22Rv1 (cell line): Measurements from ENCODE around the gene SPX.

Source experiments
- H3K27ac ChIP-seq: fragments of 450-650 bp; 2 replicates; pipeline ENCODE4 v1.5.1; 2017
- ZFX ChIP-seq: fragments of 450-650 bp; IDR thresholded peaks from 2 replicates; pipeline ENCODE4 v1.6.1; 2017; ENCODE audit warnings: antibody characterized with exemption, borderline replicate concordance
- TF ChIP-seq, protein P1 (sequence below): fragments of 450-650 bp; IDR thresholded peaks from 2 replicates; pipeline ENCODE4 v1.5.1; 2017; ENCODE audit warnings: mild to moderate bottlenecking

Gene SPX

DNA sequence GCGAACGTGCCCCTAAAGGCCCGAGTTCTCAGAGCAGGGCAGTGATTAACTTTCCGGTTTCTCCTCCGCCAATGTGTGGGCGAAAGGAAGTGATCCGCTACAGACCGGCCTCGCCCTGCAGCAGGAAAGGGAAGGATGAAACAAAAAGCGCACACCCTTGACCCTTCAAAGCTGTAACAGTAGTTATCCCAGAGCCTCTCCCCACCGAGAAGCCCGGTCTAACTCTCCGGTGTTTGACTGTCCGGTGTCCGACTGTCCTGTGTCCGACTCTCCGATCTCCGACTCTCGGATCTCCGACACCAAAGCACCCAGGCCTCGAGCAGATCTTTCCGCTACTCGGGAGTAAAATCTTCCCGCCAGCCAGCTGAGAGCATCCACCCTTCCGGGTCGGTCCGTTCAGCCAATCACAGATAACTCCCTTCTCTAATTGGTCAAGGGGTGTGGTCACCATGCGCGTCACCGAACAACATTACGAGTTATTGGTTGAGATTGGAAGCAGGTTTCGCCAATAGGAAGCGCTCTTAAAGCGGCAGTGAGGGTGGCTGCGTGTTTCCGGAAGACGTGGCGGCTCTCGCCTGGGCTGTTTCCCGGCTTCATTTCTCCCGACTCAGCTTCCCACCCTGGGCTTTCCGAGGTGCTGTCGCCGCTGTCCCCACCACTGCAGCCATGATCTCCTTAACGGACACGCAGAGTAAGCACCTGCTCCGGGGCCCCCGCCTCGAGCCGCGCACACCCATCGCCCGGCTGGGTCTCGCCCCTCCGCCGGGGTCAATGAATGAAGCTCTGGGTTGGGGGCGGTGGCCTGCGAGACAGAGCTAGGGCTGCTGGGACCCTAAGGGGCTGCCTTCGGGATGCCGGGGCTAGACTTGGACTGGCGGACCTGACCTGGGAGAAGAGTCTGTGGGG lies 24.6 kb upstream of the SPX start, which contains the start of the genes GOLT1B and RECQL:
GOLT1B (plus strand) TSS at position 532 of the 906 bp plus-strand sequence; CDS start at position 667, 135 bp downstream.
RECQL (minus strand) TSS at position 378 of the 906 bp plus-strand sequence. CDS start 2,065 bp downstream, outside the sequence.
- TF ChIP-seq, protein P1, sequence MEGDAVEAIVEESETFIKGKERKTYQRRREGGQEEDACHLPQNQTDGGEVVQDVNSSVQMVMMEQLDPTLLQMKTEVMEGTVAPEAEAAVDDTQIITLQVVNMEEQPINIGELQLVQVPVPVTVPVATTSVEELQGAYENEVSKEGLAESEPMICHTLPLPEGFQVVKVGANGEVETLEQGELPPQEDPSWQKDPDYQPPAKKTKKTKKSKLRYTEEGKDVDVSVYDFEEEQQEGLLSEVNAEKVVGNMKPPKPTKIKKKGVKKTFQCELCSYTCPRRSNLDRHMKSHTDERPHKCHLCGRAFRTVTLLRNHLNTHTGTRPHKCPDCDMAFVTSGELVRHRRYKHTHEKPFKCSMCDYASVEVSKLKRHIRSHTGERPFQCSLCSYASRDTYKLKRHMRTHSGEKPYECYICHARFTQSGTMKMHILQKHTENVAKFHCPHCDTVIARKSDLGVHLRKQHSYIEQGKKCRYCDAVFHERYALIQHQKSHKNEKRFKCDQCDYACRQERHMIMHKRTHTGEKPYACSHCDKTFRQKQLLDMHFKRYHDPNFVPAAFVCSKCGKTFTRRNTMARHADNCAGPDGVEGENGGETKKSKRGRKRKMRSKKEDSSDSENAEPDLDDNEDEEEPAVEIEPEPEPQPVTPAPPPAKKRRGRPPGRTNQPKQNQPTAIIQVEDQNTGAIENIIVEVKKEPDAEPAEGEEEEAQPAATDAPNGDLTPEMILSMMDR: no peak
- TF ChIP-seq ZFX: no peak
- peak within 1 kb of the TSS; percentile 64 for H3K27ac ChIP-seq

DNA sequence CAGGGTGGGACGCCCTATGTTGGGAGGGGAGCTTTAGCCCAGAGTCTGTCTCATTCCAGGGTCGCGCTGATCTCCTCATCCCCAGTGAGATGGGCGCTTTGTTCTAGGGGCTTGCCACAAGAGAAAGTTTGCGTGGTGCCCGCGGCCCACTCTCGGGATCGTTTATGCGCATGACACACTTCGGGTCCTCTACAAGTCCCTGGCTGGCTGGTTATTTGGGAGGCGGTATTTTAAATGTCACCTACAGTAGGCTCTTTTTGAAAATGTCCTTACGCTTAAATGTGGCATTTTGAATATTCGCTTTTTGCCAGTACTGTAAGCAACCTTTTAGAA lies 24.0 kb upstream of the SPX start:
- H3K27ac ChIP-seq: peak overlapping the region; percentile 64
- TF ChIP-seq, protein P1: no peak
- no peak for TF ChIP-seq ZFX

GRCh38 chr12:21502872-21503271 lies 23.2 kb upstream of the SPX start:
- TF ChIP-seq, protein P1: no peak
- TF ChIP-seq ZFX: no peak
- no peak overlapping the region for H3K27ac ChIP-seq

GRCh38 chr12:21505888-21506287 lies 20.2 kb upstream of the SPX start:
- no peak overlapping the region for H3K27ac ChIP-seq
- TF ChIP-seq, protein P1: no peak
- no peak for TF ChIP-seq ZFX

GRCh38 chr12:21507849-21508248 lies 18.2 kb upstream of the SPX start:
- no peak overlapping the region for H3K27ac ChIP-seq
- no peak for TF ChIP-seq ZFX
- TF ChIP-seq, protein P1: no peak

DNA sequence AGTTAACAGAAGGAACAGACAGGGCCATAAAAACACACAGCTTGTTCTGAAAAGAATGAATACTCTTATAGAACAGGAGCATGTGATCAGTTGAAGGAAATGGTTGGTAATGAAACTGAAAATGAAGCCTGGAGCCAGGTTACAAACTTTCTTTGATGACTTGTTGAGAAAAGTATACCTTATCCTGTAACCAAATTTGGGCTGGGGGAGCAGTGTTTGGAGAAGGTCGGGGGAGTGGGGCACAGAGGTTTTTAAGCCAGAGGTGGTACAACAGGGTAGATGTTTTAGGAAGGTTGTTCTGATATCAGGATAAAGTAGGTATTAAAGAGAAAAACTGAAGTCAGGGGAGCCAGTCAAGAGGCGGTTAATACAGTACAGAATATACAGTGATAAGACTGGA lies 16.3 kb upstream of the SPX start:
- no peak for TF ChIP-seq ZFX
- TF ChIP-seq, protein P1: no peak
- no peak overlapping the region for H3K27ac ChIP-seq

- no peak overlapping the region for H3K27ac ChIP-seq
- TF ChIP-seq, protein P1: no peak
- no peak for TF ChIP-seq ZFX
Measured at GRCh38 chr12:21516281-21516680, 9.8 kb upstream of the SPX start.
